ENCODE data around the gene KCTD15. TPM values are rescaled to one million over a fixed set of nuclear protein-coding genes. Genes with fewer than 3 reads are reported as not detected.

KCTD15 gene
- total and polyA plus RNA-seq, 2 donors: 3.4 to 6.2 TPM

- Histone ChIP-seq H3K27ac (ENCODE audit: low read depth in 1 of 2, low read length in 1 of 2) (no peak overlapping the region), H3K36me3 (ENCODE audit: control insufficient read depth in 2 of 2, insufficient read depth in 2 of 2, low read length in 1 of 2) (no peaks in the 10 kb centered on the region), H3K27me3 (ENCODE audit: control insufficient read depth in 2 of 2, insufficient read depth in 1 of 2, low read length in 1 of 2) (peaks cover 35 to 46% of the 10 kb centered on the region in 2 donors), H3K9me3 (ENCODE audit: control insufficient read depth in 2 of 2, insufficient read depth in 1 of 2, low read length in 1 of 2) (no peaks in the 10 kb centered on the region), H3K4me1 (ENCODE audit: control insufficient read depth in 2 of 2, insufficient read depth in 2 of 2, low read length in 2 of 2) (peaks cover 0 to 3% of the 10 kb centered on the region in 2 donors), H3K4me3 (ENCODE audit: low read length in 2 of 2) (no peak overlapping the region)
- no peak for DNase-seq (ENCODE audit: low read depth in 6 of 9, low spot score in 9 of 9)
- WGBS: 95% methylated on average over 16 of the region's 16 CpGs
These were observed 3.5 kb downstream of the KCTD15 start for GRCh38 chr19:33800012-33800680.

GRCh38 chr19:33801411-33801810, 4.7 kb downstream of the KCTD15 start:
- Histone ChIP-seq H3K36me3 (ENCODE audit: control insufficient read depth in 2 of 2, insufficient read depth in 2 of 2, low read length in 1 of 2) (no peaks in the 10 kb centered on the region), H3K4me1 (ENCODE audit: control insufficient read depth in 2 of 2, insufficient read depth in 2 of 2, low read length in 2 of 2) (no peaks in the 10 kb centered on the region), H3K27me3 (ENCODE audit: control insufficient read depth in 2 of 2, insufficient read depth in 1 of 2, low read length in 1 of 2) (peaks cover 23 to 35% of the 10 kb centered on the region in 2 donors), H3K4me3 (ENCODE audit: low read length in 2 of 2) (no peak overlapping the region), H3K27ac (ENCODE audit: low read depth in 1 of 2, low read length in 1 of 2) (no peak overlapping the region), H3K9me3 (ENCODE audit: control insufficient read depth in 2 of 2, insufficient read depth in 1 of 2, low read length in 1 of 2) (no peaks in the 10 kb centered on the region)
- 98% methylated on average over 5 of the region's 5 CpGs for WGBS
- no peak for DNase-seq (ENCODE audit: low read depth in 6 of 9, low spot score in 9 of 9)

DNA sequence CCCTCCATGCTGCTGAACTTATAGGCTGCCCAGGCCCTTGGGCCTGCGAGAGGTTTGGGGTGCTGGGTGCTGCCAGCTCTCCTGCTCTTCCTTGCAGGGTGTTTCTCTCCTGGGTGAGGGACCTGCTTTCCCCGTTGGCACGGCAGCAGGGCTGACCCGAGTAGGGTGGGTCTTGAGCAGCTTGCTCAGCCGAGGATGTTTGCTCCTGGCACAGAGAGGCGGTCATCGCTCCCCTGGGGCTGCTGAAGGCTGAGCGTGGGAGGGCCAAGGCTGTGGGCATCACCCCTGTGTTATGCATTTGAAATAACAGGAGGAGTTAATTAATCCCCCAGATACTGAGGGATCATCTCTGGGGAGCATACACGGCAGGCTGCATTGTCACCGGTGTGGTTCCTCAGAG, 5.3 kb downstream of the KCTD15 start:
- no peaks in the 10 kb centered on the region for H3K36me3 ChIP-seq (ENCODE audit: control insufficient read depth in 2 of 2, insufficient read depth in 2 of 2, low read length in 1 of 2)

GRCh38 chr19:33802801-33803200, 6.1 kb downstream of the KCTD15 start:
- no peaks in the 10 kb centered on the region for H3K36me3 ChIP-seq (ENCODE audit: control insufficient read depth in 2 of 2, insufficient read depth in 2 of 2, low read length in 1 of 2)
- no peaks in the 10 kb centered on the region for H3K9me3 ChIP-seq (ENCODE audit: control insufficient read depth in 2 of 2, insufficient read depth in 1 of 2, low read length in 1 of 2)
- no peak overlapping the region for H3K27ac ChIP-seq (ENCODE audit: low read depth in 1 of 2, low read length in 1 of 2)
- no peak overlapping the region for H3K4me3 ChIP-seq (ENCODE audit: low read length in 2 of 2)
- DNase-seq (ENCODE audit: low read depth in 6 of 9, low spot score in 9 of 9): no peak
- H3K4me1 ChIP-seq (ENCODE audit: control insufficient read depth in 2 of 2, insufficient read depth in 2 of 2, low read length in 2 of 2): no peaks in the 10 kb centered on the region
- peaks cover 11 to 25% of the 10 kb centered on the region in 2 donors for H3K27me3 ChIP-seq (ENCODE audit: control insufficient read depth in 2 of 2, insufficient read depth in 1 of 2, low read length in 1 of 2)
- 88% methylated on average over 1 of the region's 1 CpG for WGBS

More for the DNA sequence above, 5.3 kb downstream of the KCTD15 start:
- H3K27me3 ChIP-seq (ENCODE audit: control insufficient read depth in 2 of 2, insufficient read depth in 1 of 2, low read length in 1 of 2): peaks cover 19 to 32% of the 10 kb centered on the region in 2 donors
- H3K4me3 ChIP-seq (ENCODE audit: low read length in 2 of 2): no peak overlapping the region
- DNase-seq (ENCODE audit: low read depth in 6 of 9, low spot score in 9 of 9): no peak
- 97% methylated on average over 10 of the region's 10 CpGs for WGBS
- H3K27ac ChIP-seq (ENCODE audit: low read depth in 1 of 2, low read length in 1 of 2): no peak overlapping the region
- H3K4me1 ChIP-seq (ENCODE audit: control insufficient read depth in 2 of 2, insufficient read depth in 2 of 2, low read length in 2 of 2): no peaks in the 10 kb centered on the region
- no peaks in the 10 kb centered on the region for H3K9me3 ChIP-seq (ENCODE audit: control insufficient read depth in 2 of 2, insufficient read depth in 1 of 2, low read length in 1 of 2)

DNA sequence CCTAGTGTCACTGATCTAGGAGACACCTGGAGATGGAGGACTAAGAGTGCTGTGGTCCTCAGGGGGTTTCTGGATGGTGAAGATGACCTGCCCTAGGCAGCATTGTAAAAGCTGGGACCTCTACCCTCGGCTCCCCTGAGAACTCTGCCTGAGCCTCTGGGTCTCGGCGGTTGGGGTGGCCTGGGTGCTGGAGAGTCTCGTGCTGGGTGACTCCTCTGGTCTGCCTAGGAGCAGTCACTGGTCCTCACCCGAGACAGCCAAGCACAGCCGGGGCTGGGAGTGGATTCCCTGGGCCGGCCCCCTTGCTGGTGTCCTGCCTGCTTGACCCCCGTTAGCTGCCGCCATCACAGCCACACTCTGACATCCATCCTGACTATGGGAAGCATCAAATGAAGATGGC, 6.7 kb downstream of the KCTD15 start:
- Histone ChIP-seq H3K9me3 (ENCODE audit: control insufficient read depth in 2 of 2, insufficient read depth in 1 of 2, low read length in 1 of 2) (no peaks in the 10 kb centered on the region), H3K4me1 (ENCODE audit: control insufficient read depth in 2 of 2, insufficient read depth in 2 of 2, low read length in 2 of 2) (no peaks in the 10 kb centered on the region), H3K27me3 (ENCODE audit: control insufficient read depth in 2 of 2, insufficient read depth in 1 of 2, low read length in 1 of 2) (peaks cover 5 to 20% of the 10 kb centered on the region in 2 donors), H3K27ac (ENCODE audit: low read depth in 1 of 2, low read length in 1 of 2) (no peak overlapping the region), H3K4me3 (ENCODE audit: low read length in 2 of 2) (no peak overlapping the region), H3K36me3 (ENCODE audit: control insufficient read depth in 2 of 2, insufficient read depth in 2 of 2, low read length in 1 of 2) (no peaks in the 10 kb centered on the region)
- WGBS: 96% methylated on average over 9 of the region's 9 CpGs
- DNase-seq (ENCODE audit: low read depth in 6 of 9, low spot score in 9 of 9): no peak

GRCh38 chr19:33804021-33804799, 7.5 kb downstream of the KCTD15 start:
- no peak for DNase-seq (ENCODE audit: low read depth in 6 of 9, low spot score in 9 of 9)
- no peaks in the 10 kb centered on the region for H3K4me1 ChIP-seq (ENCODE audit: control insufficient read depth in 2 of 2, insufficient read depth in 2 of 2, low read length in 2 of 2)

DNA sequence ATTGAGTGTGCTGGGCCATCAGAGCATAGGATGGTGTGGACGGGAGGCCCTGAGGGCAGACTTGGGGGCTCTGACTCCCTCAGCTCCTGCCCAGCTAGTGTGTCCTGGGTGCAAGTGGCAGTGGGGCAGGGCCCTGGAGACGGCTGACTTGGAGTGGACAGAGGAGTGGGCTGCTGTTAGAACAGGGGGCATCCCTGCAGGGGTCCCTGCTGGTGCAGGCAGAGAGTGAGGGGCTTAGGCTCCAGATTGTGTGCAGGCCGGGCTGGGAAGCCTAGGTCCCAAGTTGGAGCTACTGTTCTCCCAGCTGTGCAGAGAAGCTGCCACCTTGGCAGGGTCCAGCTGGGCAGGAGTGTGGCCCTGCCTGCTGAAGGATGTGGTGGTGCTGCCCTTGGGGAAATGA, 8.6 kb downstream of the KCTD15 start:
- Histone ChIP-seq H3K9me3 (ENCODE audit: control insufficient read depth in 2 of 2, insufficient read depth in 1 of 2, low read length in 1 of 2) (no peaks in the 10 kb centered on the region), H3K4me3 (ENCODE audit: low read length in 2 of 2) (no peak overlapping the region), H3K4me1 (ENCODE audit: control insufficient read depth in 2 of 2, insufficient read depth in 2 of 2, low read length in 2 of 2) (no peaks in the 10 kb centered on the region), H3K27ac (ENCODE audit: low read depth in 1 of 2, low read length in 1 of 2) (no peak overlapping the region), H3K27me3 (ENCODE audit: control insufficient read depth in 2 of 2, insufficient read depth in 1 of 2, low read length in 1 of 2) (peaks cover 0 to 1% of the 10 kb centered on the region in 2 donors), H3K36me3 (ENCODE audit: control insufficient read depth in 2 of 2, insufficient read depth in 2 of 2, low read length in 1 of 2) (no peaks in the 10 kb centered on the region)
- WGBS: 98% methylated on average over 3 of the region's 3 CpGs
- no peak for DNase-seq (ENCODE audit: low read depth in 6 of 9, low spot score in 9 of 9)

More at GRCh38 chr19:33804021-33804799, 7.5 kb downstream of the KCTD15 start:
- no peak overlapping the region for H3K27ac ChIP-seq (ENCODE audit: low read depth in 1 of 2, low read length in 1 of 2)
- 93% methylated on average over 10 of the region's 10 CpGs for WGBS
- H3K27me3 ChIP-seq (ENCODE audit: control insufficient read depth in 2 of 2, insufficient read depth in 1 of 2, low read length in 1 of 2): peaks cover 0 to 12% of the 10 kb centered on the region in 2 donors
- H3K9me3 ChIP-seq (ENCODE audit: control insufficient read depth in 2 of 2, insufficient read depth in 1 of 2, low read length in 1 of 2): no peaks in the 10 kb centered on the region
- H3K4me3 ChIP-seq (ENCODE audit: low read length in 2 of 2): no peak overlapping the region
- H3K36me3 ChIP-seq (ENCODE audit: control insufficient read depth in 2 of 2, insufficient read depth in 2 of 2, low read length in 1 of 2): no peaks in the 10 kb centered on the region

GRCh38 chr19:33805840-33806433, 9.3 kb downstream of the KCTD15 start:
- 95% methylated on average over 9 of the region's 9 CpGs for WGBS
- H3K4me1 ChIP-seq (ENCODE audit: control insufficient read depth in 2 of 2, insufficient read depth in 2 of 2, low read length in 2 of 2): no peaks in the 10 kb centered on the region
- DNase-seq (ENCODE audit: low read depth in 6 of 9, low spot score in 9 of 9): no peak
- H3K36me3 ChIP-seq (ENCODE audit: control insufficient read depth in 2 of 2, insufficient read depth in 2 of 2, low read length in 1 of 2): no peaks in the 10 kb centered on the region
- H3K27me3 ChIP-seq (ENCODE audit: control insufficient read depth in 2 of 2, insufficient read depth in 1 of 2, low read length in 1 of 2): no peaks in the 10 kb centered on the region
- no peak overlapping the region for H3K4me3 ChIP-seq (ENCODE audit: low read length in 2 of 2)
- no peaks in the 10 kb centered on the region for H3K9me3 ChIP-seq (ENCODE audit: control insufficient read depth in 2 of 2, insufficient read depth in 1 of 2, low read length in 1 of 2)
- H3K27ac ChIP-seq (ENCODE audit: low read depth in 1 of 2, low read length in 1 of 2): no peak overlapping the region

DNA sequence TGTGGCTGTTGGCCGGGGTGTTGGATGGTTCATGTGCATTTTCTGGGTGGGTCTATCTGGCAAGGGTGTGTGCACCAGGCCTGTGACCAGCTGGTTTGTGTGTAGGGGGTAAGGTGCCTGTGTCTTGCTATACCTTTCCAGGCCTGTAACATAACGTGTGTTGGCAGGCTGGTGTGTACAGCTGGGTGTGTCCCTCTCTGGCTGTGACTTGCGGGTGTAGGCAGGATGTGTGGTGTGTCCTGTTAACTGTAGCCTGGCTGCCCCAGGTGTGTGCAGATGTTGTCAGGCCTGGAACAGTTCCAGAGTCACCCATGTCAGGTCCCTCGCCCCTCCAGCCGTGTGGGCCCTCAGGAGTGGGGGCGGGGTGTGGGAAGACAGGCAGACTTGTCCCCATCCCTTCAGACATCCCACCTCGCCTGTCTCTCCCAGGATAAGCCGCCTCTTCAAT, 9.8 kb downstream of the KCTD15 start:
- Histone ChIP-seq H3K36me3 (ENCODE audit: control insufficient read depth in 2 of 2, insufficient read depth in 2 of 2, low read length in 1 of 2) (no peaks in the 10 kb centered on the region), H3K27ac (ENCODE audit: low read depth in 1 of 2, low read length in 1 of 2) (no peak overlapping the region), H3K9me3 (ENCODE audit: control insufficient read depth in 2 of 2, insufficient read depth in 1 of 2, low read length in 1 of 2) (no peaks in the 10 kb centered on the region), H3K4me3 (ENCODE audit: low read length in 2 of 2) (no peak overlapping the region), H3K27me3 (ENCODE audit: control insufficient read depth in 2 of 2, insufficient read depth in 1 of 2, low read length in 1 of 2) (no peaks in the 10 kb centered on the region), H3K4me1 (ENCODE audit: control insufficient read depth in 2 of 2, insufficient read depth in 2 of 2, low read length in 2 of 2) (no peaks in the 10 kb centered on the region)
- DNase-seq (ENCODE audit: low read depth in 6 of 9, low spot score in 9 of 9): no peak
- 91% methylated on average over 8 of the region's 8 CpGs for WGBS
